HG02885 (cell line): ENCODE data around the gene CLIP2.

Source experiments
- ATAC-seq: cut with Tn5 transposase; IDR thresholded peaks from one replicate; pipeline ENCODE4 v1.9.1; 2021; ENCODE audit warnings: mild to moderate bottlenecking; ENCODE audit not compliant: unreplicated experiment, poor library complexity

Gene CLIP2

DNA sequence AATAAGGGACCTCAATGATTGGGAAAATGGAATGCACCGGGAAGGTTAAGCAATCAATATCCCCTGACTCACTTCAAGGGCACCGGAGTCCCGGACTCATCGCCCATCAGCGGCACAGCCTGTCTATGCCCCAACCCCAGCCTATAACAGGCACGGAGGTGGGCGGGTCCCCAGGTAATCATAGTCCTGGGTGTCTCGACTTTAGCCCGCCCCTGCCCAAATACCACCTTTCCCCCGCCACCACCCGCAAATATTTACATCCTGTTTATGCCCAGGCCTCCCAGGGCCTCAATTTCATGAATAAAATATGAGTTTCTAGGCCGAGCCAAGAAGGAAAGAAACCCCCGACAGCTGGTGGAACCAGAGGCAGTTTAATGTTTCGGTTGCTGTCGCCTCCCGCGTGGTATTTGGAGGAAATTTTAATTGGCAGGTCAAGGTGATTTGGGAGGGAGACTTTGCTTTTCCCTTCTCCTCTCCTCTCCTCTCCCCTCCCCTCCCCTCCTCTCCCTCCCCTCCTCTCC, 19.4 kb upstream of the CLIP2 start:
- peak; percentile 46 for ATAC-seq

DNA sequence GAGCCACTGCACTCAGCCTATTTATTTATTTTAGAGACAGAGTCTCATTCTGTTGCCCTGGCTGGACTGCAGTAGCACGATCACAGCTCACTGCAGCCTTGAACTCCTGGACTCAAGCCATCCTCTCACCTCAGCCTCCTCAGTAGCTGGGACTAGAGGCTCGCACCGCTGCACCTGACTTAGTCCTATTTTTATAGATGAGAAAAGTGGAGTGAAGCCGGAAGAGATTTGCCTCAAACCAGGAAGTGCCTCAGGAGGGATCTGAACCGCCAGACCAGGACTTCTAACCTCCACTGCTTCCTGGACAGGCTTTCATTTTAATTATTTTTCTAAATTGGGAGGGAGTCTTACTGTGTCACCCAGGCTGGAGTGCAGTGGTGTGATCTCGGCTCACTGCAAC, 17.5 kb upstream of the CLIP2 start:
- no peak for ATAC-seq

DNA sequence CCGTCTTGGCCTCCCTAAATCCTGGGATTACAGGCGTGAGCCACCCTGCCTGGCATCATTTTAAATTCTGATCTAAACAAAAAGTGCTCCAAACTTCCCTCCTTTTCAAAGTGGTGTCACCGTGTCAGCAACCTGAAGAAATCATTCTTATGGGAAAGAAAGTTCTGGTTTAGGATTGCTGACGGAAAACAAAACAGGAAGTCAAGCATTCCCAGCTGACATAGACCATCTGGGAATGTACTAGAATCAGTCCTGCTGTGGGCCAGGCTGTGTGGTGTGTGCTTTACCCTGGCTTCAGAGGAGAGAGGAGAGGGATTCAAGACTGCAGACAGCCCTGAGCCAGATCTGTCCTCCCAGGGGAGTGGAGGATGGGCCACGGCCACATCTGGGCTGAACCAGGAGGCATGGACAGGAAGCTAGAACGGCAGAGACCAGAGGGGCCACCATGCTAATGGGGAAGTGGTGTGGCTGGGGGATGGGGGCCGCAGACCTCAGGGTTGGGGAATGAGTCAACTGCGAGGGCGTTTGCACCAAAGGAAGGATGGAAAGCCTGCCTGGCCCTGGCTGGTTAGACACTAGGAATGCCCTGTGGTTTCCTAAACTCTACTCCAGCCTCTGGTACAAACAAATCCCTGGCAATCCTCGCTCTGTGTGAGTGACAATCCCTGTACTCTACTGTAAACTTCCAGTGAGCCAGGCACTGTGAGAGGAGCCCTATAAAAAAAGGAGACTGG, 16.7 kb upstream of the CLIP2 start:
- ATAC-seq: peak; percentile 80

DNA sequence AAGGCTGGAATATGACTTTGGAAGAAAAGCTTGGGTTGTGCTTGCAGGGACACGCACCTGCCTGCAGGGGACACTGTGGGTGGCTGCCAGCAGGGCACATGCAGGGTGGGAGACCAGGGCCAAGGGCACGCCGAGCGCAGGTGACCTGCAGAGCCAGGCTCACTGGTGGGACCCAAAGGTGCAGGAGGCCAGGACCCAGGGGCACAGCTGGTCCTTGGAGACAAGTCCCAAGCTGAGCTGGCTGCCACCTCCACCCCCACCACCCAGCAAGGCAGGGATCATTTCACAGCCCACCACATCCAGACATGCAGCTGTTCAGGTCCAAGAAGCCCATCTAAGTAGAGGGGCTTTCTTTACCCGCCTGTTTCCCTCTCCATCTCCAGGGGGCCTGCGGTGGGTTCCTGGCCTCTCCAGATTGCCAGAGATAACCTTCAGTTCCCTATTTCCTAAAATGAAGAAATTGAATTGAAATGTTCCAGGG, 13.8 kb upstream of the CLIP2 start:
- no peak for ATAC-seq

DNA sequence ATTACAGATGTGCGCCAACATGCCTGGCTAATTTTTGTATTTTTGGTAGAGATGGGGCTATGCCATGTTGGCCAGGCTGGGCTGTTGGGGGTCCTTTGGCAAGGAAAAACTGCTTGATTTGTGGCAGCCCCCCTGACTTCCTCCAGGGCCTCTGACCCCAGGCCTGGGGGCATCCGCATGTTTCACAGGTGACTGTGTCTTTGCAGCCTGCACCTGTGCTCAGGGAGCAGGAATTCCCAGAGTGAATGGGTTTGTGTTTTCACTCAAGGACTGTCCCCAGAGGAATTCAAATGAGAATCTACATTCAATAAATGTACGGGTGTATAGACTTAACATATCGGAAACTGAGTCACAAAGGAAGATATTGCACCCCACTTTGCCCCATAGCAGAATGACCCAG, 11.6 kb upstream of the CLIP2 start:
- no peak for ATAC-seq

DNA sequence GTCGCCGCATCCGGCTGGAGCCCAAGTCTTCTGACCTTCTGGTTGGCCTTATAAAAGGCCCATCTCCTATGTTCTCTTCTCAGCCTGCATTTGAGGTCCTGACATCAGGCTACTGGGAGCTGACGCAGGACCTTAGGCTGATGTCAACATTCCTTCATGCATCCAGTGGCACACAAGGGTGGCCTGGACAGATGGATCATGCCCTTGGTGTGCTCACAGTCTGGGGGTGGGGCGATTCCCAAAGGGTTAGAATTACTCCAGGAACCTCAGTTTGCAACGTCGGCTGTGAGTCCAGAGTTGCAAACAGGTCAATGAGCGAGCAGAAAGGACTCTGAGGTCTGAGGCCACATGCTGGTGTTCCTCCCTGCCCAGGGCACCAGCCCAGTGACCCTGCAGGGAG, 8.2 kb upstream of the CLIP2 start:
- no peak for ATAC-seq

DNA sequence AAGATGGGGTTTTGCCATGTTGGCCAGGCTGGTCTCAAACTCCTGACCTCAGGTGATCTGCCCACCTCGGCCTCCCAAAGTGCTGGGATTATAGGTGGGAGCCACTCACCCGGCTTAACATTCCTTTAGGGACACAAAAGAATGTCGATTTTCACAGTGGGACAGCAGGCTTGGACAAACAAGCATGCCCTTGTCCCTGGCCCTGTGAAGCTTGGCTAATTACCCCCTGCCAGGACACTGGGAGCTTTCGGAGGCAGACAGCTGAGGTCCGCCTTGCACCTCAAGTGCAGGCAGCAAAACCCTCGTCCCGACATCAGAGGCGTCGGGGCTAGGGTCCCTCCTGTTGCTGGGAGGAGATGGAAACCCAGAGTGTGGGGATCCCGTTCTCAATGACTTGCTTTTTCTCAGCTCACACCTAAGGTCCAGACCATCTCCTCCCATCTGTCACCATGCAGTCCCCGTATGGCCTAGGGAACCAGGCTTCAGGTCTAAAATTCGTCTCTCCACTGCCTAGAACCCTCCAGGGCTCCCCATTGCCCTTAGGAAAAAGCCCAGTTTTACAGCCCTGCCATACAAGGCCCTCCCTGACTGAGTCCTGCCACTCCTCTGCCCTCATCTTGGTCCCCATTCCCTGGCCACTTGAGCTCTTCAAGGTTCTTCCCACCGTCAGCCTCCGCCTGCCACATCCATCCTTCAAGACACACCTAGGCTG, 6.3 kb upstream of the CLIP2 start:
- no peak for ATAC-seq

DNA sequence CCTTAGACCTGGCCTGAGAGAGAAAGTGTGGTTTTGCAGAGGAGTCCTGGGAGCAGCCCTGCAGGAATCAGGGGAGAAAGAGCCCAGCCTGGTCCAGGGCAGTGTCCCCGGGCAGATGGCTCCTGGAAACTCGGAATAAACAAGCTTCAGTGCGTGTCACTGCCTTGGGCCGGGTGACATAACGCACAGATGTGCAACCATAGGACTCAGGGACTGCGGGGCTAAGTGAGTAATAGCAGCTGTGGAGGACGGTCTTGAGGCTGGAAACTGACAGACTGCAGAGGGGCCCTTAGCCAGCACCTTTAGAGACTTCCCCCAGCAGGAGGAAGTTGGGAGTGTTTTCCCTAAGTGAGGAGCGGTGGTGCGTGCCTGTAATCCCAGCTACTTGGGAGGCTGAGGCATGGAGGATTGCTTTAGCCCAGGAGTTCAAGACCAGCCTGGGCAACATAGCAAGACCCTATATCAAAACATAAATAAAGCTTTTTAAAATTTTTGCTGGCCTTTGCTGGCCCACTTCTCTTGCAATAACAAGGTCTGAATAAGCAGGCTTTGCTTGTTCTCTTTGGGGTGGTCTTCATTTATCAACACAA, 5.3 kb upstream of the CLIP2 start:
- no peak for ATAC-seq

DNA sequence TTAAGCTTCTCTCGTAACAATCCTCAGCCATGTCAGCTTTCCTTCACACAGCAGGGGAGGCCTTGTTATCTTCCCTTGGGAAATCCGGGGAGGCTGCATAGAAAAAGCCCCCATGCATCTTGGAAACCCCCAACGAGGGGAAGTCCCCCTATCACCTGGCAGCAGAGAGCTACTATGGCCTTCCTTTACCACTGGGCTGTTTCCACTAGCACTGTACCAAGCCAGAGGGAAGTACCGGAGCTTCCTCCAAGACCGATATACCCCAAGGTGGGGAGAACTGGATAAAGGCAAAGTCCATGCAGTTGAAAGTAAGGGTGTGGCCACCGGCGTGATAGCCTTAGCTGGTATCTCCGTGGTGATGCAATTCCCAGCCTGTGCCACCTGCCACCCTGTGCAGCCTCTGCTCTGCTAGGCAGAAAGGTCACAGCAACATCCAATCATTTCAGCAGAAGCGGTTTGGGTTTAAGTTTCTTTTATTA, 4.4 kb upstream of the CLIP2 start:
- ATAC-seq: no peak

DNA sequence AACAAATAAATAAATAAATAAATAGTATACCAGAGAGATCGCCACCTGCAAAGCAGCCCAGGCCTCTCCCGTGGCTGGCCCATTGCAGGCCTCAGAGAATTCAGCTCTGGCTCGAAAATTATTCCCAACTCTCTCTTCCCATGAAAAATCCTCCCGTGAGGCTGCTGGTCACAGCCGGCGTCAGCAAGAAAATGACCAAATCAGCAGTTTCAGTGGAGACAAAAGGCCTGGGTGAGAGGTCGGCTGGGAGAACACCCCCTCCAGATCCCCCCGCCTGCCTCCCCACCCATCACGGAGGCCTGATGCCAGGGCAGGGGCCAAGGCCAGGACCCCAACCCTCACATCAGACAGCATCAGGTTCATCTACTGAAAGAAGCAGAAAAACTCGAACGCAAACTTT, 3.1 kb upstream of the CLIP2 start:
- no peak for ATAC-seq

DNA sequence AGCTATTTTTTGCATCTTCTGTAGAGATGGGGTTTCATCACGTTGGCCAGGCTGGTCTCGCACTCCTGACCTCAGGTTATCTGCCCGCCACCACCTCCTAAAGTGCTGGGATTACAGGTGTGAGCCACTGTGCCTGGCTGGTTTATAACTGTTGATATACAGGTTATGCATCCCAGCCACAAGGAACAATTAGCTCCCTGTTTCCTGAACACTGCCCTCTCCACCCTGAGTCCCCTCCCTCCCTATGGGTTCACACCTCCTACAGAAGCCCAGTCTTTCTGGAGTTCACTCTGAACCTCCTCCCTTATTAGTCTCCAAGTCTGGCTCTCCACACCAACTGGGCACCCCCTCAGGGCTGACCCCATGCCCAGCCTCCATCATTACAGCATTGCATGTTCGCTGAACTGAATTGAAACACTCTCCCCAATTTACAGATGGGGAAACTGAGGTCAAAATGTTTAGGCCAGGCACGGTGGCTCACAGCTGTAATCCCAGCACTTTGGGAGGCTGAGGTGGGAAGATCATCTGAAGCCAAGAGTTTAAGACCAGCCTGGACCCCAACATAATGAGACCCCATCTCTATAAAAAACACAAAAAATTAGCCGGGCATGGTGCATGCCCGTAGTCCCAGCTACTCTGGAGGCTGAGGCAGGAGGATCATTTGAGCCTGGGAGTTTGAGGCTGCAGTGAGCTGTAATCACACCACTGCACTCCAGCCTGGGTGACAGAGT, 1.7 kb upstream of the CLIP2 start:
- no peak for ATAC-seq

DNA sequence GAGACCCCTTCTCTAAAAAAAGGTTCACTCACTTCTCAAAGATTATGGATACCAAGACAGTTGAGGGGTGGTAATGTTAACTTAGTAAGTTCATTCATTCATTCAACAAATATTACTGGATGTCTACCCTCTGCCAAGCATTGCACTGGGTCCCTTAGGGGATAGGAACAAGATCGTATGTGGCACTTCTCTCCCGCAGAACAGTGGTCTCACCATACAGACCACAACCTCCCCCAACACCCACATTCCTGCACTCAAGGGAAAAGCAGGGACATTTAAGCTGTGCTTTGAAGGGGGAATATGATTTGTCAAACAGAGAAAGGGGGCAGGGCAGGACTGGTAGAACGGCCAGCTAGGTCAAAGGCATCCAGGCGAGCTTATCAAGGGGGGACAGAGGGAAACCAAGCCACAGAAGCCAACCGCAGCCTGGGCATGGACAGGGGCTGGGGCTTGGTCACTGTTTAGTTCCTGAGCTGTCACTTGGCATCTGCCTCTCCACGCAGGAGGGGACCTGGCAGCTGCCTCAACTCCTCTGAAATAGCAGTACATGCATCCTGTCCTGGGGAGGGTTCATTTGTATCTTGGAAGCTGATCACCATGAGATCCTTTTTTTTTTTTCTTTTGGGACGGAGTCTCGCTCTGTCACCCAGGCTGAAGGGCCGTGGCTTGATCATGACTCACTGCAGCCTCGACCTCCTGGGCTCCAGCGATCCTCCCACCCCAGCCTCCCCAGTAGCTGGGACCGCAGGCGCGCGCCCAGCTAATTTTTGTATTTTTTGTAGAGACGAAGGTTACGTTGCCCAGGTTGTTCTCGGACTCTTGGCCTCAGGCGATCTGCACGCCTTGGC, 949 bp upstream of the CLIP2 start:
- no peak for ATAC-seq

DNA sequence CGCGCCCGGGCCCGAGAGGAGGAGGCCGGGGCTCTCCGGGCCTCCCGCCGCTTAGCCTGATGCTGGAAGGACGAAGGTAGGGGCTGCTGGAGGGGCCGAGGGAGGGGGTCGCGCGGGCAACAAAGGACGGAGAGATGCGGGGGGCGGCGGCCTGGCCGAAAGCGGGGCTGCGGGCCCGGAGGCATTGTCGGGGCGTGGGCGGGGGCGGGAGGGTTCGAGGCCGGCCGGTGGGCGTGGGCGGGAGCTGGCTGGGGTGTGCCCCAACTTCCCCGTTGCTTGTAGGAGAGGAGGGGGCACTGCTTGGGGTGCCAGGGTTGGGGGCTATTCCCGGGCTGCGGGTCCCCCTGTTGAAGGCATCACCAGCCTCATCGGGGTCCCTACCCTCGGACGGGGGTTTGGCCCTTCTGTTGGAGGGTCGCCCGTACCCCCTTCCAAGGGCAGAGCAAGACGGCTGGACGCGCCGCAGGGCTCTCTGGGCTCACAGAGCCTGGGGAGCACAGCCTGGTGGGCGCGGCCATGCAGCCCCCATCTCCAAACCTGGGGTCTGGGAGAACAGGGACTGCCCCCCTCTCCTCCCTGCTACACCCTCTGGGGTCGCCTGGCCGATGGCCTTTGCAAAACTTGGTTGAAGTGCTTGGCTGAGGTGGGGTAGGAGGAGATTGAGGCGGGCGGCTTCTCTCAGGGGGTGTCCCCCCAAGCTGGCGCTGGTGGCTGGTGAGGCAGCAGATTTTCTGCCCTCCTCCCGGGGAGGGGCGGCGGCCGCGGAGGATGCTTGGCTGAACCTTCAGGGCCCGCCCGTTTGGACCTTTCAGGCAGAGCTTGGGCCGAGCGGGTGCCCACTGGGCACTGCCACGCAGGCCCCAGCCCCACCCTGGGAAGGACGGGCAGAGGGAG, 699 bp downstream of the CLIP2 start:
- ATAC-seq: peak; percentile 5

DNA sequence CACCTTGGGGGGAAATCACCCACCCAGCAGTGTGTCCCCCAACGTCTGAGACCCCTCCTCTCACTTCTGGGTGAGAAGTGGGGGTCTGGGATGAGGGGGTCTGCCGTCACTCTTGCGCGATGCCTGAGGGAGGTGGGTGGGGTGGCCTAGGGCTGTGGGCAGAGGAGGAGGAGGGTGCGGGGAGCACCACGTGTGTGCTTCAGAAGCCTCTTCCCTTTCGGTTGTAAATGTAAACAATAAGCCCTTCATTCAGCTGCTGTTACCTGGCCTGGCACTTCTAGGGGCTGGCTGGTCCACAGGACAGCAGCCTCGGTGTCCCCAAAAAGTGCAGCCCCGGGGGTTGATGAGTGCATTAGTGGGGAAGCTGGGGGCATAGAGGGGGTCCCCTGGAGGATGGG, 1.3 kb downstream of the CLIP2 start:
- ATAC-seq: no peak

DNA sequence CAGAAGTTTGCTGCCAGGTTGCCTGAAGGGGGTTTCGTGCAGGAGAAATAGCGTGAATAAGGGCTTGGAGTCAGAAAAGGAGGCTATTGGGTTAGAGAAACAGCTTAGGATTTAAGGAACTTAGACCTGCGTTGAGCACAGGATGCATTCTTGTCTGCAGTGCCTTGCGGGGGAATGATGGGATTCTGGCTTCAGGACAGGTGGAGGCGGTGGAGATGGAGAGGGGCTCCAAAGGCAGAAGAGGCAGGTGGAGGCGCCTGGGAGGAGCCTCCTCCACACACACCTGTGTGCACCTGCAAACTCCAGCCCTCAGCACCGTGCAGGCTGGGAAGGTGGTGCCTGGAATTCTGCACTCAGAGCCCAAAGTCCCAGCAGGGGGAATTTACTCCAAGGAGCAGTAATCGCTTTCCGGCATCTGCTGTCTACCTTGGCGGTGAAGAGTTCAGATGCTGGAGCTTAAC, 1.8 kb downstream of the CLIP2 start:
- ATAC-seq: no peak

DNA sequence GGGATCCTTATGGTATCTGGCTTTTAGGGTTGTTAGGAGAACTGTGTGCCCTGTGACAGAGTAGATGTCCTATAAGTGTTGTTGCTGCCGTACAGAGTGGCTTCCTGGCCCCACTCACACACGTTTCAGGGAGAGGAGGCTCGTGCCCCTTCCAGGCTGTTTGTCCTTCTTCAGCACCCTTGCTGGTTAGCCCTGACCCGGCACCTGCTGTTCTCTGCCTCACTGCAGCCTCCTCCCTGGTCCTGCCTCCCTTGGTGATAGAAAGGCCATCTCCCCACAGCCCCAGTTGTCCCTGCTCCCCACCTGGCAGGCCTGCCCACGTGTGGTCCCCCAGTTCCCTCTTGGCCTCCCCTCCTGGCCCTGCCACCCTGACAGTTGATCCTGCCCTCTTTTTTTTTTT, 2.3 kb downstream of the CLIP2 start:
- ATAC-seq: no peak

DNA sequence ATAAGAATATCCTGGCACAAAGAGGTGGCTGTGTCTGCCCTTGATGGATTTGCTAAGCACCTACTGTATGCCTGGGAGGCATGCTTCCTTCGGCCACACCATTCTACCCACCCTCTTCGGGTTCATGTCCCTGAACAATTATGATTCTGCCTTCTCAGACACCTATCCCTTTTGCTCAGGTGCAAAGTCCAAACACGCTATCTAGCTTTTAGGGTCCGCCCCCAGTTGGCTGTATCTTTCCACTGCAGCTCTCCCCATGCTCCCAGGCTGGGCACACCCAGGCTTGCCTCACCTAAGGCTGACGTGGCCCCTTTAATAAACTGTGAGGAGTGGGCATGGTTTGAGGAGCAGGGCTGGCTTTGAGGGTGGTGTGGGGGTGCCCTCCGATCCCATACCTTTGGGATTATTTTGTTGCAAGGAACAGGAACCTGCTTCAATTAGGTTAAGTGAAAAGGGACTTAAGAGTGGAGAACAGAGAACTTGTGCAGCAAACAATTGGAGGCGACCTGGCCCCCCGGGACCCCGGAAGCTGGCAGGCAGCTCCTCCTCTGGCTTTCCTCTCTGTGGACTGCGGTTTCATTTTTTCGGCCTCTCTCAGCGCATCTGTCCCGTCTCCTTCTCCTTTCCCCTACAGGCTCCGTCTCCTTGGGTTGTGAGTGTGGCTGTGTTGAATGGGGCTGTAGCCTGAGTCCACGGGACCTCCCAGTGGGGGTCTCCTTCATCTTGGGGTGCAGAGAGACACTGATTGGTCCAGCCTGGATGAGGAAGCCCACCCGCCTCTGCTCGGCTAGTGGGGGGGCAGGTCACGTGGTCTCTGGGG, 3.8 kb downstream of the CLIP2 start:
- no peak for ATAC-seq

DNA sequence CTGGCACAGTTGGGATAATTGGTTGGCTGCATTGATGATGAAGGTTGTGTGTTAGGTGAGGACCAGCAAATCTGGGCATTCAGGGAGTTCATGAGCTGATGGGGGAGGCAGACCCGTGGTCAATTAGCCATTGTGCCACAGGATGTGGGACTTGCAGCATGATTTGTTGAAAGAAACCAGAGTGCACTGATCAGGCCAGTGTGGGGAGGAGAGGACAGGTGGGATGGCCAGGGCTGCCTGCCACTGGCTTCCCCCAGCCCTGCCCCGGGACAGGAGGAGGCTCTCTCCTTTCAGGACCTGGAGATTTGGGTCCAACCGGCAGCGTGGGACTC, 4.3 kb downstream of the CLIP2 start:
- ATAC-seq: no peak
